Kidney tubule cell (primary cell): Measurements from ENCODE around the gene TAF11L2.
"Not testable (repeated sequence)": the region's sequence is repeated elsewhere in the genome, so short reads cannot be mapped to it uniquely, and the experiment has no call there.

Source experiments
- DNase-seq: peaks from one replicate; pipeline ENCODE4 v3.0.0-alpha.2; 2018; ENCODE audit warnings: low spot score

The TAF11L2 gene

DNA sequence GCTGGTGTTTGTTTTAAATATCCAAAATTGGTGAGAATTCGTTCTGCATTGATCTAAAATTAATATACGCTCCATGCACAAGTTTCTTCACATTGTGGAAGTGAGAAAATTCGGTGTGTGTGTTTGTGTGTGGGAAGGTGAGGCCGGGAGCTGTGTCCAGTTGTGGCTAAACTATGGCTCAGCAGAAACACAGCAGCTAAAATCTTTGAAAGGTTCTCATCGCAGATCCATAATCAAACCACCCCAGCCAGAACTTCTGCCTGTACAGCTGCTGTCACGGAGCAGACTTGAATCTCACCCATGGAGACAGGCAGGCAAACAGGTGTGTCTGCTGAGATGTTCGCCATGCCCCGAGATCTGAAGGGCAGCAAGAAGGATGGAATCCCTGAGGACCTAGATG lies at the start of gene TAF11L2:
Gene TAF11L2 (plus strand): TSS at position 301 of the 400 bp plus-strand sequence.
- not testable (repeated sequence) for DNase-seq

DNA sequence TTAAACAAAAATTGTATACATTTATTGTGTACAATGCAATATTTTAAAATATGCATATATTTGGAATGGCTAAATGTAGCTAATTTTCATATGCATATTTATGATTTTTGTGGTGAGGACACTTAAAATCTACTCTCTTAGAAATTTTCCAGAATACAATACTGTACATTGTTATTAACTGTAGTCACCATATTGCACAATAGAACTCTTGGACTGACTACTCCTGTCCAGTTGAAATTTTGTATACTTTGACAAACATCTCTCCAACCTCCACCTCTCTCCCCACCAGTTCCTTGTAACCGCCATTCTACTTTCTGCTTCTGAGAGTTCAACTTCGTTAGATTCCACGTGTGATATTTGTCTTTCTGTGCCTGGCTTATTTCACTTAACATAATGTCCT lies 49.2 kb upstream of the TAF11L2 start:
- no peak for DNase-seq

DNA sequence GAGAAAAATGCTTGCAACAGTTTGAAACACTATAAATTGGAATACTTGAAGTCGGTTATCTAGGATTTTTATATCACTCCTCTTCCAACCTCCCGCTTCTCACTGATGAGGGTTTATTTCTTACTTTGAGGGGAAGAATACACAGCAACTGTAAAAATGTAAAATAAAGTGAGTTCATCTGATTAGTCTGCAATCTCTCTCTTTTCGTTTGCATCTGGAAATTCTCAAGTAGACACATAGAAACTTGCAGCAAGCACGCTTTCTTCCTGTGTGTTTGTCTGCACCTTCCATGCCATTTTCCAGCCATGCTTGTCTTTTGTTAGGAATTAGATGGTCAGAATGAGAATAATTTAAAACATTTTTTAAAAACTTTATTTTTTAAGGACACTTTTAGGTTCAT lies 45.1 kb upstream of the TAF11L2 start:
- no peak for DNase-seq

DNA sequence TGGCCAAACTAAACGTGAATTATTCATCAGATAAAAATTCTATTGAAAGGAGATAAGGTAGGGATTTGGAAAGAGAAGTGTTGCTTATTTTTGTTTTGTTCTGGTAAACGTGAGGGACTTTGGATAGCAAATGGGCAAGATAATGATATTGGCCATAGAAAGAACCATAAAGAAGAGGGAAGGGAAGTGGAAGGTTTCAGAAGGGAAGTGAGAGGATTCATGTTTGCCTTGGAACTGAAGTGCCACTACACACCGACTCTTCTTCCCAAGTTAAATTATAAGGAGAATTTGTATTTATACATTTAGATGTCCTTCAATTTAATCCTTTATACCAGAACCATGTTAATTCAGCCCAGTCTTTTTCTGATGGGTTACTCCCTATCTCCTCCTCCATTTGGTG lies 42.1 kb upstream of the TAF11L2 start:
- no peak for DNase-seq

DNA sequence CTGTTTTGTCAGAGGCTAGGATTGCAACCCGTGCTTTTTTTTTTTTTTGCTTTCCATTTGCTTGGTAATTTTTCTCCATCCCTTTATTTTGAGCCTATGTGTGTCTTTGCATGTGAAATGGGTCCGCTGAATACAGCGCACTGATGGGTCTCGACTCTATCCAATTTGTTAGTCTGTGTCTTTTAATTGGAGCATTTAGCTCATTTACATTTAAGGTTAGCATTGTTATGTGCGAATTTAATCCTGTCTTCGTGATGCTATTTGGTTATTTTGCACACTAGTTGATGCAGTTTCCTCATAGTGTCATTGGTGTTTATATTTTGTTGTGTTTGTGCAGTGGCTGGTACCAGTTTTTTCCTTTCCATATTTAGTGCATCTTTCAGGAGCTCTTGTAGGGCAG lies 36.2 kb upstream of the TAF11L2 start:
- DNase-seq = no peak

DNA sequence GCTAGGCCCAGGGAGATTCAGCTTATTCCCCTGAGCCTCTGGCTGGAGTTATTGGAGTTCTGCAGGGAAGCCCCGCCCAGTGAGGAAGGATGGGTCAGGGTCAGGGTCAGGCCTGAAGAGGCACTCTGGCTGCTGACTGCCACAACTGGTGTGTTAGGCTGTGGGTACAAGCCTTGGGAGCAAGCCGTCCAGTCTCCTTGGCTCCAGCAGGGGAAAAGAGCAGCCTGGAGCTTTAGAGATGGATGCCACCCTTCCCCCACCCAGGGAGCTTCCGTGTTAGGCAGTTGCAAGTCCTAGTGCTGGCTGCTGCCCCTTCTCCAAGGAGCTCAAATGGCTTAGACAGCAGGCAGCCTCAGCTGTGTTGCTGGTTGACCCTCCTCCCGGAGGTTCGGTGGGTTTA lies 34.4 kb upstream of the TAF11L2 start:
- no peak for DNase-seq

DNA sequence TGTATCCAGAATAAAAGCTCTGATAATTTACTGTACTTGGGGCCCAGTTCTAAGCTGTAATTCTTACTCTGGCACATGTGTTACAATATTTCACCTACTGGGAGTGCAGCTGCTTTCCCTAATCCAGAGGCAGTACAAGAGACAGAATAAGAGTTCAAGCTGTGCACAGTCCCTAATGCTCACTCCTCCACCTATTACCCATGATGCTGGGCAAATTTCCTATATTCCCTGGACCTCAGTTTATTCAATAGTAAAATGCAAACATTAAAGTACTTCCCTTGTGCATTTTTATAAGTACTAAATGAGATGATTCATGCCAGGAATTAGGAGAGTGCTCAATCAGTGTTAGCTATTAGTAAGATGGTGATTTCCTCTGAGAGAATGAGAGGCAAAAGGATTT lies 28.0 kb upstream of the TAF11L2 start:
- no peak for DNase-seq

DNA sequence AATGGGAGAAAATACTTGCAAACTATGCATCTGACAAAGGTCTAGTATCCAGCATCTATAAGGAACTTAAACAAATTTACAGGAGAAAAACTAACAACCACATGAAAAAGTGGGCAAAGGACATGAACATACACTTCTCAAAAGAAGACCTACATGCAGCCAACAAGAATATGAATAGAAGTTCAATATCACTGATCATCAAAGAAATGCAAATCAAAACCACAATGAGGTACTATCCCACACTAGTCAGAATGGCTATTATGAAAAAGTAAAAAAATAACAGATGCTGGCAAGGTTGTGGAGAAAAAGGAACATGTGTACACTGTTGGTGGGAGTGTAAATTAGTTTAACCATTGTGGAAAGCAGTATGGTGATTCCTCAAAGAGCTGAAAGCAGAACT lies 23.0 kb upstream of the TAF11L2 start:
- DNase-seq = not testable (repeated sequence)

DNA sequence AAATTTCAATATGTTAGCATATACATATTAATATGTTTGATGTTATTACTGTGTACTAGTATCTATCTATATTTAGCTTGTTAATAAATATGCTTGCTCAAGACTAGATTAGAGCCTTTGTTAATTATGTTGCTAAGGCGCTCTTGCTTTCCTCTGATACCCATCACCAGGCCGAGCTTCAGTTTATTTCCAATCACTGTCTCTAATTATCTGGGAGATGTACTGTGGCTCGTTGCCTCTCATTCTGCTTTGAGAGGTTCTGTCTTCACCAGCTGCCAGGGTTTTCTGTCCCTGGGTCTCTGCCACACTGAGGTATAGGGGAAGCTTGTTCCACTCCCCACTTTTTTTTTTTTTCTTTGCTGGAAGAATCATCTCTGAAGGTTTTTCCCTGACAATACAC lies 21.0 kb upstream of the TAF11L2 start:
- no peak for DNase-seq

DNA sequence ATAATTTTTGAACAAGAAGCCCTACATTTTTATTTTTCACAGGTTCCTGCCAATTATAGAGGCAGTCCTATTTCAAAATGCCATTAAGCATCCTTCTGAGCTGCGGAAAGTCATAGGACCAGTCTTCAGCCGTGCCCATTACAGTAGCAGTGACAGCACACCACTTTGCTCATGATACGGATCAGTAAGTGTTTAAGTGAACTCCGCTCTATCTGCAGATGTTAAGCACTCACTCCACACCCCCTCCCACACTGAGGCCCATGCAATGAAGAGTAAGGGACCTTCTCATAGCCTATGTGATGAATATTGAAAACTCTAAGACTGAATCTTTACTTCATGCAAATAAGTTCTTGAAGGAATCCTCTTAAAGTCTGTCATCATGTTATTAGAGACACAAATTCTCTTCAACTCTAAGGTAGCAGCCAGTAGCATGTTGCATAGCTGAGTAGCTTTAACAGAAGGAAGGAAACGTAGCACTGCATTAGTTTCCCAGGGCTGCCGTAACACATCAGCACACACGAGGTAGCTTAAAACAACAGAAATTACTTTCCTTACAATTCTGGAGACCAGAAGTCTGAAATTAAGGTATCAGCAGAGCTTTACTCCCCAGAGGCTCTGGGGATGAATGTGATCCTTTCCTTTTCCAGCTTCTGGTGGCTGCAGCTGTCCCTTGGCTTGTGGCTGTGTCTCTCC lies 20.3 kb upstream of the TAF11L2 start:
- DNase-seq = no peak

DNA sequence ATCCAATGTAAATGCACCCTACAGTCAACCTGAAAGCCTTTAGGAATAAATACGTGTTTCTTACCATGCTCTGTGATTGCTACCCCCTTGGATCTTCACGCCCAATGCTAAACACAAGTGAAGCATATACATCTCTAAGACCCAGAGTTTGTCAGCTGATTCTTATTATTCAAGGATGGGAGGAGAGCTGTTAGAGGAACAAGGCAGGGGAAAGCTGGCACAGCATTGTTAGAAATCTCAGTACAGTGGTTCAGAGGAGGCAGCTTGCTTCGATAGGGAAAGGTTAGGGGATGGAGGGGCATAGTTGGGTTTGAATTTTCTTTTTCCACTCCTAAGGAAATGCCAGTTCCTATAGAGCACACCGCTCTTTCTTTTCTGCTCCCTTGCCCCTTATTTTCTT lies 16.7 kb upstream of the TAF11L2 start:
- DNase-seq = no peak

DNA sequence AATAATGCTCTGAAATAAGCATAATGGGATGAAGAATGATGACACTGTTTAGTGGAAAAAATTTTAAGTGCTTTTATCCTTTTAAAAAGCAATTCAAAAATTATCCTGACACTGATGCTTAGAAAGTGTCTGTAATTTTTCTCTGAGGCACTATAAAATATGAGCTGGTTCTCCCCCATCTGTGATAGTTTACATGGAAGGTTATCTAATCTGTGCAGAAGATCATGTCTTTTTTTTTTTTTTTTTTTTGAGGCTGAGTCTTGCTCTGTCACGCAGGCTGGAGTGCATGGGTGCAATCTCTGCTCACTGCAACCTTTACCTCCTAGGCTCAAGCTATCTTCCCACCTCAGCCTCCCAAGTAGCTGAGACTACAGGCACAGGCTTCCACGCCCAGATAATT lies 15.2 kb upstream of the TAF11L2 start:
- no peak for DNase-seq

DNA sequence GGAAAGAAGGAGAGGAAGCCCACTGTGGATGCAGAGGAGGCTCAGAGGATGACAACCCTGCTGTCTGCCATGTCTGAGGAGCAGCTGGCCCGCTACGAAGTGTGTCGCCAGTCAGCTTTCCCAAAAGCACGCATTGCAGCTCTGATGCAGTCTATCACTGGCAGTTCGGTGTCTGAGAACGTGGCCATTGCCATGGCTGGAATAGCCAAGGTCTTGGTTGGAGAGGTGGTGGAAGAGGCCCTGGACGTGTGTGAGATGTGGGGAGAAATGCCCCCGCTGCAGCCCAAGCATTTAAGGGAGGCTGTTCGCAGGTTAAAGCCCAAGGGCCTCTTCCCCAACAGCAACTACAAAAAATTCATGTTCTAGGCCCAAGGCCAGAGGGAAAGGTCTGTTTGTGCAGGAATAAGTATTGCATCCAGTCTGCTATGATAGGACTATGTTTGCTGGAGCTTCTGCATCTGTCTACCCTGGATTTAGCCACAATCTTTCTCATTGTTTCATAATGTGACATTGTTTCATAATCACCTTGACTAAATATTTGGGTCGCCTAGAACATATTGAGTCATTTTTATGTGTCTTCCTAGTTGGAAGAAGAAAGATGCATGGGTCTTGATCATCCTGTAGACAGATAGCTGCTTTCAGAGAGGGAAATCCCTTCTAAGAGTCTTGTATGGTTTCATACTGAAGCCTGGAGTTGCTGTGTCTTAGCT lies 11.4 kb upstream of the TAF11L2 start:
- DNase-seq = not testable (repeated sequence)

DNA sequence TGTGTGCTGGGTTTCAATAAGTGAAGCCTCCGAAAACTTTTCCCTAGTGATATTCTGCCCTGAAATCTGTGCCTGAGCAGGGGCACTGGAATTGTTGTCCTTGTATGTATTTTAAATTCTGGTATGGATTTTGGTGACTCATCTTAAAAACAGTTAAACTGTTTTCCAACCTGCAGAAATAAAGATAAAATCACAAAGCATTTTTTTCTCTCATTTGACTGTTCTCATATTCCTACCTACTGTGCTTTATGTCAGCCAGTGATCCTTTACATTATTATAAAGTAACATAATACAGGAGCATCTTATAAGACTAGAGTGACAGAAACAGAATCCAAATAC lies 10.9 kb upstream of the TAF11L2 start:
- no peak for DNase-seq

DNA sequence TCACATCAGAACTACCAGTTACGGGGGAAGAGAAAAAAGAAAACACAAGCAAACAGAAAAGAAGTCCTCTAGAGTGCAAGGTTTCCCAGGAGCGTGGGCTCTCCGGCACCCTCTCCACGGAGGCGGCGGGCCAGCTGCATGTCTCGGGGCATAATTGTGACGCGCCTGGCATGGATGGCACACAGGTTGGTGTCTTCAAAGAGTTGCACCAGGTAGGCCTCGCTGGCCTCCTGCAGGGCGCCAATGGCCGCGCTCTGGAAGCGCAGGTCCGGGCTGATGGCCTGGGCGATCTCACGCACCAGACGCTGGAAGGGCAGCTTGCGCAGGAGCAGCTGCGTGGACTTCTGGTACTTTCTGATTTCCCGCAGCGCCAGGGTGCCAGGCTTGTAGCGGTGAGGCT lies 6.8 kb upstream of the TAF11L2 start:
- DNase-seq = not testable (repeated sequence)

DNA sequence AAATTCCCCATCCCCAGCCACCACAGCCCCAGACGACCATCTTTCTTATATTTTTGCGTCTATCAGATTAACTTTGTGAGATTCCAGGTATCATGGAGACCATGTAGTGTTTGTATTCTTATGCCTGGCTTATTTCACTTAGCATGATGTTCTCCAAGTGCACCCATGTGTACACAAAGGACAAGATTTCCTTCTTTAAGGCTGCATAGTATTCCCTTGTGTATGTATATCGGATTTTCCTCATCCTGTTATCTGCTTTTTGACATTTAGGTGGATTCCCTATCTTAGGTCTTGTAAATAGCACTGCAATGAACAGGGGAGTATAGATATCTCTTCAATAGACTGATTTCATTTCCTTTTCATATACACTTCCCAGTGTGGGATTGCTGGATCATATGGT lies 5.3 kb upstream of the TAF11L2 start:
- no peak for DNase-seq

DNA sequence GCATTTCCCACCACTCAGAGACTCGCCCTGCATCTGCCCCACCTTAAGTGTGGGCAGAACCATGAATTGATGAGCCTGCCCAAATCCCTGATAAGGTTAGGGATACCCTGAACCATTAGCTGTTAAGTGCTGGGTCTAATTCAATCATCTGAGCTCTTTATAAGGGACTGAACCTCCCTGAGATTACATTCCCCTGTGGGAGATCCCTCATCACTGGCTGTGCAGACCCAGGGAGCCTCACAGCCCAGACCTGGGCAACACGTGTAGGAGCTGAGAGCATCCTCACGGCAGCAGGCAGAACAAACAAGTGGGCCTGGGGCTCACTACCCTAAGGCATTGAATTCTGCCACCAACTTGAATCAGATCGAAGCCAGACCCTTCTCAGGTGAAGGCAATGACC lies 585 bp upstream of the TAF11L2 start:
- DNase-seq = no peak

DNA sequence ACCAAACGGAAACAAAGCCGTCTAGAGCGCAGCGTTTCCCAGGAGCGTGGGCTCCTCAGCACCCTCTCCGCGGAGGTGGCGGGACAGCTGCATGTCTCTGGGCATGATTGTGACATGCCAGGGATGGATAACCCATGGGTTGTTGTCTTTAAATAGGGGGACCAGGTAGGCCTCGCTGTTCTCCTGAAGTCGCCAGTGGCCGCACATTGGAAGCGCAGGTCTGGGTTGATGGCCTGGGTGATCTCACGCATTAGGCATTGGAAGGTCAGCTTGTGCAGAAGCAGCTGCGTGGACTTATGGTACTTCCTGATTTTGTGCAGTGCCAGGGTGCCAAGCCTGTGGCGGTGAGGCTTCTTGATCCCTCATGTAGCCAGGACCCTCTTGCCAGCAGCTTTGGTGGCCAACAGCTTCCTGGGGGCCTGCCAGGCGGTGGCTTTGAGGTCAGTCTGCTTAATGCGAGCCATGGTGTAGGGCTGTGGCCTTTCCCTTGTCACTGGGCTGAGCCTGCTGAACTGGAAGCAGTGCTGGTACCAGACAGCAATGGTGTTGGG lies 13.8 kb downstream of the TAF11L2 start:
- no peak for DNase-seq

DNA sequence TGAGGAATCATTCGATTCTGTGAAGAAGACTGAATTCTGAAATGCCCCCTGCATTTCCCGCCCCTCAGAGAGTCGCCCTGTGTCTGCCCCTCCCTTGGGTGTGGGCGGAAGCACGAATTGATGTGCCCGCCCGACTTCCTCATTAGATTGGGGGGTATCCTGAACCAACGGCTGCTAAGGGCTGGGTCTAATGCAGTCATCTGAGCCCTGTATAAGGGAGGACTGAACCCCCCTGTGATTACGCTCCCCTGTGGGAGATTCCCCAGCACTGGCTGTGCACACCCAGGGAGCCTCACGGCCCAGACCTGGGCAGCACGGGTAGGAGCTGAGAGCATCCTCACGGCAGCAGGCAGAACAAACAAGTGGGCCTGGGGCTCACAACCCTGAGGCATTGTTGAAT lies 19.5 kb downstream of the TAF11L2 start:
- not testable (repeated sequence) for DNase-seq

DNA sequence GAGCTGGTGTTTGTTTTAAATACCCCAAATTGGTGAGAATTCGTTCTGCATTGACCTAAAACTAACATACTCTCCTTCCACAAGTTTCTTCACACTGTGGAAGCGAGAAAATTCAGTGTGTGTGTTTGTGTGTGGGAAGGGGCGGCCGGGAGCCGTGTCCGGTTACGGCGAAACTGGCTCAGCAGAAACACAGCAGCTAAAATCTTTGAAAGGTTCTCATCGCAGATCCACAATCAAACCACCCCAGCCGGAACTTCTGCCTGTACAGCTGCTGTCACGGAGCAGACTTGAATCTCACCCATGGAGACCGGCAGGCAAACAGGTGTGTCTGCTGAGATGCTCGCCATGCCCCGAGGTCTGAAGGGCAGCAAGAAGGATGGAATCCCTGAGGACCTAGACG lies 20.0 kb downstream of the TAF11L2 start, which contains the start of gene TAF11L3:
Gene TAF11L3 (plus strand): TSS at position 301 of the 400 bp plus-strand sequence.
- DNase-seq = not testable (repeated sequence)

DNA sequence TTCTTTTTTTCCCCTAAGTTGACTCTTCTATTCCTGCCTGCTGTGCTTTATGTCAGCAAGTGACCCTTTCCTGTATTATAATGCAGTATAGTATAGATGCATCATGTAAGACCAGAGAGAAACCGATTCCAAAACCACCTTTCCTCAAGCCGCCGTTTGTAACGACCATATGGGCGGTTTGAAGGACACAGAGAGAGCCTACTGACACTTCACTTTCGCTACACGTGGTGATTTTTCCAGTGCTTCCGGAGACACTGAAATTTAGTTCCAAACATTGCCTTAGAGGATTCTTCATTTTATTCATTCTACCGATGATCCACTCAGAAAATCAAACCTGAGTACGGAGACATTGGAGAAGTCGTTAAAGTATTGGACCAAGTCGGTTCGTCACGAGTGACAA lies 21.5 kb downstream of the TAF11L2 start:
- DNase-seq = not testable (repeated sequence)

DNA sequence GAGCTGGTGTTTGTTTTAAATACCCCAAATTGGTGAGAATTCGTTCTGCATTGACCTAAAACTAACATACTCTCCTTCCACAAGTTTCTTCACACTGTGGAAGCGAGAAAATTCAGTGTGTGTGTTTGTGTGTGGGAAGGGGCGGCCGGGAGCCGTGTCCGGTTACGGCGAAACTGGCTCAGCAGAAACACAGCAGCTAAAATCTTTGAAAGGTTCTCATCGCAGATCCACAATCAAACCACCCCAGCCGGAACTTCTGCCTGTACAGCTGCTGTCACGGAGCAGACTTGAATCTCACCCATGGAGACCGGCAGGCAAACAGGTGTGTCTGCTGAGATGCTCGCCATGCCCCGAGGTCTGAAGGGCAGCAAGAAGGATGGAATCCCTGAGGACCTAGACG lies 23.5 kb downstream of the TAF11L2 start, which contains the start of gene TAF11L4:
Gene TAF11L4 (plus strand): TSS at position 301 of the 400 bp plus-strand sequence.
- DNase-seq = not testable (repeated sequence)

DNA sequence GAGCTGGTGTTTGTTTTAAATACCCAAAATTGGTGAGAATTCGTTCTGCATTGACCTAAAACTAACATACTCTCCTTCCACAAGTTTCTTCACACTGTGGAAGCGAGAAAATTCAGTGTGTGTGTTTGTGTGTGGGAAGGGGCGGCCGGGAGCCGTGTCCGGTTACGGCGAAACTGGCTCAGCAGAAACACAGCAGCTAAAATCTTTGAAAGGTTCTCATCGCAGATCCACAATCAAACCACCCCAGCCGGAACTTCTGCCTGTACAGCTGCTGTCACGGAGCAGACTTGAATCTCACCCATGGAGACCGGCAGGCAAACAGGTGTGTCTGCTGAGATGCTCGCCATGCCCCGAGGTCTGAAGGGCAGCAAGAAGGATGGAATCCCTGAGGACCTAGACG lies 26.9 kb downstream of the TAF11L2 start, which contains the start of gene TAF11L5:
Gene TAF11L5 (plus strand): TSS at position 301 of the 400 bp plus-strand sequence.
- DNase-seq = not testable (repeated sequence)
